Activated CD8-positive, alpha-beta memory T cell treated with anti-CD3 and anti-CD28 coated beads, Interleukin-2, amount 50 U/mL, for 4 hours (primary cell): Measurements from ENCODE around the gene PTPRN2.
"Not testable (repeated sequence)": the region's sequence is repeated elsewhere in the genome, so short reads cannot be mapped to it uniquely, and the experiment has no call there.

ENCODE experiments used
- DNase-seq: peaks from one replicate; pipeline ENCODE4 v3.0.0-alpha.2; 2020

Gene PTPRN2

DNA sequence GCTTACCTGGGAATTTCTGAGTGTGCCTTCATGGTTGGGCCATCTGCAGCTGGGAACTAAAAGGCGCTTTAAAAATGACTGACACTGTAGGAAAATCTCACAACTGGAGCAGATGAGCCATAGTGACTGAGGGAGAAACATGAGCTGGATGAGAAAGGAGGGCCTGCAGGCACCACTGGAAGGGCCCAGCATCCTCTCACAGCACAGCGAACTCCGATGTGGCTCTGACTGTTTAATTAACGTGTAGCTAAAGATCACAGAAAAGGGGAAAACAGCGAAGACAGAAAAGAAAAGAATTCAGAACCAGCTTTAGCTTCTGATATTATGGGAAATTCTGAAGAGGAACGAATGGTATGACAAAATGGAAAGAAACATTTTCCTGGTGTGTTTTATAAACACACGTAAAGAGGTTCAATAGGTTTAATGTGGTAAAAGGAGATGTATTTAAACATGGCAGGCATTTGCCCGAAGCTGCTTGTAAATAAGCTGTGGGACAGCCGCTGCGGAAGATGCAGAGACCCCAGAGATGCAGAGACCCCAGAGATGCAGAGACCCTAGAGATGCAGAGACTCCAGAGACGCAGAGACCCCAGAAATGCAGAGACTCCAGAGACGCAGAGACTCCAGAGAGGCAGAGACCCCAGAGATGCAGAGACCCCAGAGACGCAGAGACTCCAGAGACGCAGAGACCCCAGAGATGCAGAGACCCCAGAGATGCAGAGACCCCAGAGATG is 534.3 kb downstream of the PTPRN2 start:
- no peak for DNase-seq

DNA sequence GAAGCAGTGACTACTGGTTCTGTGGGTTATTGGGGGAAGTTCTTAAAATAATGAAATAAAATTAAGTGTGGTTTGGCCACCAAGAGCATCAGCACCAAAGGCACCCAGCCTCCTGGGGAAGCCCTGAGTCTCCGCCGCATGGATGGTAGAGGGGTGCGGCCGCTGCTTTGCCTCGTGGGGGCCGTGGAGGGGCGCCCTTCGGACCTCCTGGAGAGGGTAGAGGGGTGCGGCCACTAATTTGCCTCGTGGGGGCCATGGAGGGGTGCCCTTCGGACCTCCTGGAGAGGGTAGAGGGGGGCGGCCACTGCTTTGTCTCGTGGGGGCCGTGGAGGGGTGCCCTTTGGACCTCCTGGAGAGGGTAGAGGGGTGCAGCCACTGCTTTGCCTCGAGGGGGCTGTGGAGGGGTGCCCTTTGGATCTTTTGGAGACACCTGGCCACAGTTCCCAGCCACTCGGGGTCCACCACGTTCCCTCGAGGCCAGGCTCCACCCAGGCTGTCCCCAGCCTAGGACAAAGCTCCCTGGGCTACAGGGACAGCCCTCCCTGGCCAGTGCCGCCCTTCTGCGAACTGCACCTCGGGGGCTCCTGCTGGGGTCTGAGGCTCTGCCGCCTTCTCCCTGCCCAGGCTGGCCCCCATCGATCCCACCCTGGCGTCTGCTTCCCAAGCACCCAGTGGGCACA is 535.1 kb downstream of the PTPRN2 start:
- DNase-seq, result no peak

DNA sequence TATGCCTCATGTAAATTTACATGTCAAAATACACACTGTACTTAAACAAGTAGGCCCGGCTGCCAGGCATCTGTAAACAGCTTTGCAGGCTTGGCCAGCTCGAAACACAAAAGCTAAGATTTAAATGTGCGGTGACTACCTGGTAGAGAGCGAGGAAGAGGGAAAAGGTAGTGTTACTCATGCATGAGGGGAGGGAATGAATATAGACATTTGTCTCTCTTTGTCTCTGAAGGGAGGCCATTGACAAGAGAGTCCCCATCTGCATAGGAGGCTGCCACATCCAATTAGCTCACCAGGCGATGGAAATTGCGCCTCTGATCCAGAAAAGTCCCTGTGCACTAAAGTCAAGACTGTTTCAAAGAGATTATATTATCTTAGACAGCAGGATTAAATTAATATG is 535.8 kb downstream of the PTPRN2 start:
- no peak for DNase-seq

DNA sequence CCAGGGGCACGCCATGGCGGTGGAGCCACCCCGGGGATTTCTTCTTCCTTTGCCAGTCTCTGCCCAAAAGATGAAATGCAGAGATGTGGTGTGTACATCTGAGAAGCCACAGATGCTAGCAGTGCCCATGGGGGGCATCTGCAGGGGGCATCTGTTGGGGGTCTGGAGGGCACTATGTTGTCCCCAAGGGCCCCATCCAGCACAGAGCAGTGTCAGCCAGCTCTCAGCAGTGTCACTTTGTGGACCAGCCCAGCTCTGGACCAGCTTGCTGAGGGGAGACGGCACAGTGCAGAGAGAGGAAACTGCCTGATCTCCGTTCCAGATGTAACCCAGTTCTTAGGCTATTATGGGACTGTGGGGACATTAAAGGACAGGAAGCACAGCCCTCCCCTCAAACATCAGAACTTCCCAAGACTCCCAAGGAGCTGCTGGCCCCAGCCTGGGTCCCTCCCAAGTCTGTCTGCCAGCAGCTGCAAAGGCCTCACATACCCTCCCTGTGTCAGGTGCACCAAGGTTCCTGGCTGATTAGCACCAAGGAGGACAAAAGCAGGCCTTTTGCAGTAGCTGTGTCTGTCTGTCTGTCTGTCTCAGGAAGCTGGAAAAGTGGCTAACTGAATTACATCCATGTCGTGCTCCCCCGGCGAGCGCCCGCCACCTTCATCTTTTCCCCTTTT is 536.5 kb downstream of the PTPRN2 start:
- no peak for DNase-seq

DNA sequence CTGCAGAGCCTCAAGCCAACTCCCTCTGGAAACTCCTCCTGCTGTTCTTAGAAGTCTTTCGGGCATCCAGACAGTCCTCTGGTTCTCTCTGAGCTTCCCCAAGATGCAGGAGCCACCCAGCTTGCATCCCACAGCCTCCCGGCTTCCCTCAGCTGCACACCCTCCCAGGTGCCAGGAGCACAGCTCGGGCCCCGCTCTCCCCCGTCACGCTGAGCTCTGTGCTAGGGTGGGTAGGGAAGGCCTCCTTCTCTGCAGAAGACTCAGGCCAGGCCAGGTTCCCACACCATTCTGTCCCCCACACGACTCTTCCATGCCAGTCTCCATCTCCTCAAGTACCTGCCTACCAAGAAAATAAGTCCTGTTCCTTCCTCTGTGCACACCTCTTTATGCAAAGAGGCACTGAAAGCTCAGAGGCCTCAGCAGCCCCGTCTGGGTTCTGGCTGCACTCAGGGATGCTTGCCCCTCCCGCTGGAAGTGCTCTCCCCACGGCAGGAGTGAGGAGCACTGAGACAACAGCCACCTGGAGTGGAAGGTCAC is 537.1 kb downstream of the PTPRN2 start:
- no peak for DNase-seq

DNA sequence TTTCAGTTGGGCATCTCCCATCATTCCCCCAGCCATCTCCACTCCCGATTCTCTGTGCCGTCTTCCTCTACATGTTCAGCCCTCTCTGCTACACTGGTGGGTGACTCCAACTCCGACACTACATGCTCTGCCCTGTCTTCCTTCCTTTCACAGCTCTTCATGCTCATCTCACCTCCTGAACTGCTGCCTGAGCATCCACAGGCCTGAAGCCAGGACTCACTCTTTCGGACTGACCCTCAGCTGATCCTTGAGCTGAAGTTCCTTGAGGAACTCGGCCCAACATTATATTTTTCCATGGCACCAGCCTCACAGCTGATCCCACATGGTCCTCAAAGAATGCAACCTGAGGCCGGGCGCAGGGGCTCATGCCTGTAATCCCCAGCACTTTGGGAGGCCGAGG is 538.4 kb downstream of the PTPRN2 start:
- DNase-seq, result no peak

DNA sequence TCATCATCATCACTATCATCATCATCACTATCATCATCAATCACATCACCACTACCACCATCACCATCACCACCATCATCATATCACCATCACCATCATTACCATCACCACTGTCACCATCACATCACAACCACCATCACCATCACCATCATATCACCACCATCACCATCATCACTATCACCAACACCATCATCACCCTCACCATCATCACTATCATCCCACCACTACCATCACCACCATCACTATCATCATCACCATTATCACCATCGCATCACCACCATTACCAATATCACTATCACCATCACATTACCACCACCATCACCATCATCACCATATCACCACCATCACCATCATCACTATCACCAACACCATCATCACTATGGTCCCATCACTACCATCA is 539.1 kb downstream of the PTPRN2 start:
- no peak for DNase-seq

DNA sequence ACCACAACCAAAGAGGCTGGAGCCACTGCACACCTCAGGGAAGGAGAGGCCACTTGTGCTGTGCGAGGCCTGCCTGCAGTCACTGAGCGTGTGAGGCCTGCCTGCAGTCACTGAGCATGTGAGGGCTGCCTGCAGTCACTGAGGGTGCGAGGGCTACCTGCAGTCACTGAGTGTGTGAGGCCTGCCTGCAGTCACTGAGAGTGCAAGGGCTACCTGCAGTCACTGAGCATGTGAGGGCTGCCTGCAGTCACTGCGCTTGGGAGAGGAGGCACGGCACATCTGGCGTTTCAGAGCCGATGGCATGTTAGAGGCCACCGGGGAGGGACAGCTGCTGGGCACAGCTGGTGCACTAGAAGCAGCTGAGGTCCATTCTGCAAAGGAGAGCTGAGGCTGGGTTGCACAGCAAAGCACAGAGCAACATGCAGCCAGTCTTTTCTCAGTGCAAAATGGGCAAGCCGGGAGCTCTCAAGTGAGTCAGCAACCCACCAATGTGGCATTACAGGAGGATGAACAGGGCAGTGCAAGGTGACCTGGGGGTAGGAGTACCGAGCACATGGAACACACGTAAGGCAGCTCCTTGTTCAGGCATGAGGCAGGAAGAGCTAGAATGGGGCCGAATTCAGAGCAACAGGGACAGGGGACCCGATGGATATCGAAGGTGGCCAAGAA is 540.1 kb downstream of the PTPRN2 start:
- no peak for DNase-seq

DNA sequence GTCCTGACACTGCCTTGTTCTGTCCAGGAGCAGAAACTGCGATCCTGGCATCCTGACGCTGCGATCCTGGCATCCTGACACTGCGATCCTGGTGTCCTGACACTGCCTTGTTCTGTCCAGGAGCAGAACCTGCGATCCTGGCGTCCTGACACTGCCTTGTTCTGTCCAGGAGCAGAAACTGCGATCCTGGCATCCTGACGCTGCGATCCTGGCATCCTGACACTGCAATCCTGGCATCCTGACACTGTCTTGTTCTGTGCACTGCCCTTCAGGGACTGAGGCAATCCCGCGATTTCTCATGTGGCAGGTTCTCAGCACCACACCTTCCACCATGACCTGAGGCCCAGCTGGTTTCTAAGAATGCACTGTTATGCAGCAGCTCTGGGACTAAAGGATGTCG is 541.4 kb downstream of the PTPRN2 start:
- not testable (repeated sequence) for DNase-seq

DNA sequence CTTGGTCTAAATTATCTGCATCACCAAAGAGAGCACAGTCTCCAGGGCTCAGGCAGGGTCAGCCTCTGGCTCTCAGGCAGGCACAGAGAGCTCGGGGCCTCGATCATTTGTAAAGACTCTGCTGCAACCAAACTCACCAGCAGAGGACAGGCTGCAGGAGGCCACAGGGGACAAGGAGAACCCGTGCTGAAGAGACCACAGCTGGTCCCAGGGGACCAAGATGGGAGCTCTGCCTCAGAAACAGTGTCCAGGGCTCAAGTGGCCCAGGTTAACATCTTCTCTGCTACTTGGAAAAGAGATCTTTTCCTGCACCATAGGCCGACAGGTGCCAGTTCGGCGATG is 543.2 kb downstream of the PTPRN2 start:
- no peak for DNase-seq

DNA sequence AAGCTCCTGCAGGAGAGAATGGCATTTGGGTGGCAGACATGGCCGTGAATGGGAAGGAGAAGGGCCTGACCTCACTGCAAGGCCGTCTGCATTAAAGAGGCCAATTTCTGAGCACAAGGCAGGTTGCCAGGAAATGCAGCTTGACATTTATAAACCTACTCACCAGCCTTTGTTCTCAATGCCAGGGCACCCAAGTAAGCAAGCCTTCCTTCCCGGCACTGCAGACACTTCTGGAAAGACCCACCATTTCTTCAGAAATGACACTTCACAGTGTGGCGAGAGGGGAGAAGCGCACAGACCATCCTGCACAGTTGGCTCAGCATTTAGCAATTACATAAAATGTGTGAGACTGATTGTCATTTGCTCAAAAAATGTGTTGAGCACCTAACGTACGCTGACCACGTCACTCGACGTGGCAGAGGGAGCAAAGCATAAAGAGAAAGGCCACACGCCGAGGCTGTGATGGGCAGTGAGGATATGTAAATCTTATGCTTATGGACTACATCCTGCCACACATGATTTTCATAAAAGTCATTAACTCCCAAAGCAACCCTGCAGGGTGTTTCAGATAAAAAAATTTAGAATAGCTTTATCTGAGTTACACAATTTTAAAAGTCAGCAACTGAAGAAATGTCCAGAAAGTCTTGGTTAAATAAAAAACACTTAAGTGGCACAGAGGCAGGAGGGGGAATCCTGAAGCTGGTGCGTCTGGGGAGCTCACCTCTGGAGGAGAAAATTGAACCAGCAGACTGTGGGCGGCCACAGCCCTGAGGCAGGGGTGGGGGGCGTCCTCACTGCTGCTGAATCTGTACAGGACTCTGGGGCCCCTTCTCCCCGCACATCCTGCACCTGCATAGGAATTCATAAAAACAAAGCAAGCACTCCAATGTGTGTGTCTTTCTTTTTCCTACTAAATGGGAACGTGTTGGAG is 543.8 kb downstream of the PTPRN2 start:
- no peak for DNase-seq

DNA sequence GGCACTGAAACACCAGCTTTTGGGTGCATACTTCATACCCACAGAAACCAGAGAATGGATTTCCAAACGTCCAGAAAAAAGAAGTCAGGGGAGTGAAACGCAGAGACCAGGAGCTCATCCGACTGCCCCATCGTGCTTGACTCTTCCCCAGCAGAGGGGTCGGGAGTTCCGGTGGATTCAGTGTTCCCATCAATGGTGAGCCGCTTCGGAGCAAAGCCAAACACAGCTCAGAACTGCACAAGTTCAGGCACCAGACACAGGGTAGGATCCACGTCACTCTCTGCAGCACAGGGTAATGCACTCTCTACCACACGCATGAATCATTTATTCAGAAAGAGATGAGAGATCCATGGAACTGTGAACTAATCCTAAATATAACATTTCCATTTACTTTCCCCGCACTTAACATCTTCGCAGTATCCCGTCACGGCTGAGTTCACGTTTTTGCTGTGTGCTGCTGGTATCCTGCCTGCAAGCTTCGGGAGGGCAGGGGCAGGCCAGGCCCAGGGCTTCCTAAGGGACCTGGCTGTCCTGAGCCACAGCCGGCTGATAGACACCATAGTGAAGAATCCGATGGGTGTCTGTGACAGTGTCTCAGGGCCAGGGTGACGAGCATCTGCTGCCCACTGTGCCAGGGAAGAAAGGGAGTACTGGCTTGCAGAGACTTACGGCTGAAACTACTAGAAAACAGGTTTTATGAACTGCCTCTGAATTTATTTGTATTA is 545.3 kb downstream of the PTPRN2 start:
- DNase-seq, result no peak

DNA sequence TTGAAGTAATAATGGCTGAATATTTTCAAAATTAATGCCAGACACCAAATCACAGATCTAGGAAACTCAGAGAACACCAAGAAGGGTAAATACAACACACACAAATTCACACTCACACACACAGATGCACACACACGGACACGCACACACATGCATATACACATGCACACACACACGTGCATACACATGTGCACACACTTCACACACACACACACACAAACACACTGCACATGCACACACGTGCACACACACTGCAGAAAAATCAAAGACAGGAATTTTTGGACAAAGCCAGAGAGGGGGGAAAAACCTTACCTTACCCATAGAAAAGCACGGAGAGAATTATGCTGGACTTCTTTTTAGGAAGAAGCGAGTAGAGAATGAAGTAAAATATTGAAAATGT is 547.4 kb downstream of the PTPRN2 start:
- no peak for DNase-seq

DNA sequence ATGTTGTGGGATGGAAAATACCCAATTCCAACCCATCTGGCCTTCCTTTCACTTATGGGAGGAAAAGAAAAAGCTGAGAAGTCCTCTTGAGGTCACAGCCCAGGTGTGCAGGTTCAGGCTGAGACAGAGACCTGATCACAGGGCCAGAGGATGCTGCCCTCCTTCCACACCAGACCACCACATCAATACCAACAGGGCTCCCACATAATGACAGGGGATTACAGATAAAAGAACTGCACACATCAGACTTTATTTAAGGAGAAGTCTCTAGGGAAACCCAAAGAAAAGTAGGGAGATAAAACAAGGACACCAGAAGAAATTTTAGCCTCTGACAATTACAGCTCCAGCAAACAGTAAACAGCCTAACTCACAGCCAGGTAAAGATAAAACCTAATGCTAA is 548.4 kb downstream of the PTPRN2 start:
- DNase-seq, result no peak

DNA sequence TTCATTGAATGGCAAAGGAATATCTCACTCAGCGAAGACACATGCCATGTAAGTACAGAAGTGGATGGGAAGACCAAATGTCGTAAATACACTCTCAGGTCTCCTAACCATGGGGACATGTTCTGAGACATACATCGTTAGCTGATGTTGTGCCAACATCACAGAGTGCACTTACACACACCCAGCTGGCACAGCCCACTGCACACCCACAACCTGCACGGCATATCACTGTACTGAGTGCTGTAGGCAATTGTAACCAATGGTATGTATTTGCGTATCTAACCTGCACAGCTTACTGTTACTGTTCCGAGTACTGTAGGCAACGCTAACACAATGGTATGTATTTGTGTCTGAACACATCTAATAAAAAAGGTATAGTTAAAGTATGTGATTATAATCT is 550.4 kb downstream of the PTPRN2 start:
- DNase-seq, result no peak

DNA sequence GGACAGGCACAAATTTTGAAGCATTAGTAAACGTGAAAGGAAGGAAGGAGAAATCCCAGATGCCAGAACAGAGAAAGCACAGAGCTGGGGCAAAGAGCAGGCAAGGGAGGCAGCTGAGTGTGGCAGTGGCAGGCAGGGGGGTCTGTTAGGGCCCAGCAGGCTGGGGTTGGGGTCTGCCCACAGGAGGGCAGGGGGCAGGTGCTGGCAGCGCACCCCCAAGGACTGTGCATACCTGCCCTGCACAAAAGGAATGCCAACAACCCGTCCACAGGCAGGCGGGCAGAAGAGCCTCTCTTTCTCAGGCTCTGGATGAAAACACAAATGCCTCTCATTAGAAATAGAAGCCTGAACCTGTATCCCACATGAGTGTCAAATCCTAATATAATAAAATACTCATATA is 552.3 kb downstream of the PTPRN2 start:
- no peak for DNase-seq

DNA sequence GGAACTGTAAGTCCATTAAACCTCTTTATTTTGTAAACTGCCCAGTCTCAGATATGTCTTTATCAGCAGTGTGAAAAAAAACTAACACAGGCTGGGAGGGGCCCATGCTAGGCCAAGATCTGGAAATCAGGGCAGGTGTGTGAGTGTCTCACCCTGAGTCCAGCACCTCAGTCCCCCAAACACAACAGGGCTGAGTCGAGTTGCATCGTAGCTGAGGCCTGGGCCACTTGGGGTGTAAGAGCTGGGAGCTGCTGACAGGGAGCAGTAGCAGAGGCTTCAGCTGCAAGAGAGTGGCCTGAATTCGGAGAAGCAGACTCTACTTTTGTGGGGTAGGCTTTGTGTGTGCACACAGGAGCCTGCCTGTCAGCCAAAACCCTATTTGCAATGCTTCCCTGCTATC is 553.1 kb downstream of the PTPRN2 start:
- DNase-seq, result no peak

DNA sequence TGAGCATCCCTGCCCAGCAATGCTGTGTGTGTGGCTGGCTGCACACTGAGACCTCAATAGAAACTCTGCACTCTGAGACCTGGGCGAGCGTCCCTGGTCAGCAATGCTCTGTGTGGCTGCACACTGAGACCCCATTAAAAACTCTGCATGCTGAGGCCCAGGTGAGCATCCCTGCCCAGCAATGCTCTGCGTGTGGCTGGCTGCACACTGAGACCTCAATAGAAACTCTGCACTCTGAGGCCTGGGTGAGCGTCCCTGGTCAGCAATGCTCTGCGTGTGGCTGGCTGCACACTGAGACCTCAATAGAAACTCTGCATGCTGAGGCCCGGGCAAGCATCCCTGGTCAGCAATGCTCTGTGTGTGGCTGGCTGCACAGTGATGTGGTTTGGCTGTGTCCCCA is 553.7 kb downstream of the PTPRN2 start:
- DNase-seq, result not testable (repeated sequence)

DNA sequence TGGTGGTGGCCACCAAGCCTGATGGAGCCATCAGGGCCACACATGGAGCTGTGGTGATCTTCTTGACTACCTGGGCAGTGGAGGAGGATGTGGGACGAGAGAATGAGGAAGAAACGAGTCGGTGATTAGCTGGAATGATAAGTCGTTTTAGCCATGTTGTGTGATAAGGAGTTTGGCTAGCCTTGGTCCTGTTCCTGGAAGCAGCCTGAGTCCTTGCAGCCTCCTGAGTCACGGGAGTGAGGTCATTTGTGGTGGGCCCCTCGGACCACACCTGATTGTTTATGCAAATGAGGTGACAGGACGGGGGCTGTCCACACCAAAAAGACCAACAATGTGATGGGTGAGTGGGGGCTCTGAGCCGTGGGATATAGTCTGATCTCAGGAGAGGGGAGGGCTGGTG is 554.4 kb downstream of the PTPRN2 start:
- DNase-seq, result no peak

DNA sequence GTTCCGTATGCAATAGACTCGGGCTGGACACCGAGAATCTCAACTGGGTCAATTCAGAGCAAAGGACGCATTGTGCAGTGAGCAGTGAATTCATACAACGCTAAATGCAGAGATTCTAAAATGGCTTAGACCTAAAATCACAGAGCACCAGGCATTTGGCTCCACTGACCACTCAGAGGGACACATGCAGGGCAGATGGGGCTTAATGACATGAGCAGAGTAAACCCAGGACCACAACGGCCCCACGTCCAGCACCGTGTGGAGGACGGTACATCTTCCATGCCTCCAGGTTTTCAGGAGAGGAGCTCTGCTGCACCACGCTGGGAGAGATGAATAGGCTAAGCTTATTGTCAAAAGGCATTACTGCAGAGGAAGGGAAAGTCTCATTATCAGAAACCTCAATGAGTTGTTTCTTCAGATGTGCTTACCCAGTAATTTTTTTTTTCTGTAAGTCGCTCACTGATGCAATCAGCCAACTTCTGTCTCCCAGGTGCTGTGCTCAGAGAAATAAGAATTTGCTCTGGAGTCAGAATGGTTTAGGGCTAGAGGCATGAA is 555.0 kb downstream of the PTPRN2 start:
- no peak for DNase-seq

DNA sequence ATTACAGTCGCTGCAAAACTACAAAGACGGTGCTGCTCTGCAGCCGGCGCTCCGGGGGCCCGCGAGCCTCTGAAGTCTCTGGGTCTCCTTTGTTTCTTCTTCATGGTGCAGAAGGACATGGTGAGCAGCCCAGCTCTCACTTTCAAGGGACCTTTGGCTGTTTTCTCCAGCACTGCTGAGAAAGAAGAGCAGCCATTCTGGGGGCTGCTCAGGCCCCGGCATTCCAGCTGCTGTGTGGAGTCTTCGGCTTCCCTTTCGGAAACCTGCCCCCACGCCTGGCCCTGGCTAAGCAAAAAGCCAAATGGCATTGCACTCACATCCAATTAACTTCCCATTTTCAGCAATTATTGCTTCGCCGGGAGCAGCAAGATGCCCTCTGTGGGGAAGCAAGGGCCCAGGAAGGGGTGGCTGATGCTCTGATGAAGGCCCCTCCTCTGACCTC is 555.7 kb downstream of the PTPRN2 start:
- no peak for DNase-seq
